Stimulated activated CD4-positive, alpha-beta T cell treated with anti-CD3 and anti-CD28 coated beads, Interleukin-2, amount 100 ng/mL, for 4 hours (primary cell): ENCODE data around the gene ANK2.

Experiments
- DNase-seq: peaks from one replicate; pipeline ENCODE4 v3.0.0-alpha.2; 2020; ENCODE audit warnings: low read depth

Gene ANK2

DNA sequence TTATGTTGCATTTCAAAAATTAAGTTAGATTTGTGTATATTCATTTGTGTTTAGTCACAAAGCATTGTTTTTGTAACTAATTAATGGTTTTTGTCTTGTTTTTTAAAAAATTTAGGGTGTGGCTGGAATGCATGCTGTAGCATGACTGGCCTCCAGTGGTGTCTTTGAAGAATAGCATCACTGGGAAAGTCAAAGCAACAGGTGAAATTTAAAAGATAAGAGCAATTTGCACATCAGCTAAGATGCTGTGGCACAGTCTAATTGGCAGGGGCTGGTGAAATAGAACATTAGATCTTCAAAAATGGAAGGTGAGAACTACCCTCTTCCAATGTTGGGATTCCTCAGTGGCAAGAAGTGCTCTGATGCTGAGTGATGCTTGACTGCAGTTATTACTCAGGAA is 45.3 kb downstream of the ANK2 start:
- DNase-seq = no peak

DNA sequence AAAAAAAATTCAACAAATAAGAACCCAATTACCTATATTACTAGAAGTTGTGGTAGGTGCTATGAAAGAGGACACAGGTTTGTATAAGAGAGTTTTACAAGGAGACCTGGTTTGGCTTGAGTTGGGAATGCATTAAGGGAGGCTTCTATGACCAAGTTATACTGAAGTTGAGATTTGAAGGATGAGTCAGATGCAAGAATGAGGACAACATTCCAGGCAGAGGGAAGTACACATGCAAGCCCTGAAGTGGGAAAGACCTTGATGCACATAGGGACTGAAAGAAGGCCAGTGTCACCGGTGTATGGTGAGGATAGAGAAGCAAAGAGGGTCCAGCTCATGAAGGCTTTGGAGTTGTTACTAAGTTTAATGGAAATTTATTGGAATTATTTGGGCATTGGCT is 52.2 kb downstream of the ANK2 start:
- no peak for DNase-seq

DNA sequence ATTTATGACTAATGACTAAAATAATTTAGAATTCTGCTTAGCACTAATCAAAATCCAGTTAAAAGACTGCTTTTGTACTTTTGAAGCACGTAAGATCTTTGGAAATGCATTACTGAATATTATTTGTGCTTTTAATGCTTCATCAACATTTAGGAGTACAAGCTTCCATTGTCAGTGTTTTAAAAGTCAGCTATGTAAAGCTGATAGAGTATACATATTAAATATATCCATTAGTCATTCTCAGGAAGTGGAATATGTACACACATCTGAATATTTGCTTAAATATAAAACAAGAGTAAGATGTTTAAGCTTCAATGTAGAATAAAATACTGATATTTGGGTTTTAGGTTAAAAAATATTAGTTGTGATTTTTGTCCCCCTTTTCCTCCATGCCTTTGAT is 54.1 kb downstream of the ANK2 start:
- no peak for DNase-seq

DNA sequence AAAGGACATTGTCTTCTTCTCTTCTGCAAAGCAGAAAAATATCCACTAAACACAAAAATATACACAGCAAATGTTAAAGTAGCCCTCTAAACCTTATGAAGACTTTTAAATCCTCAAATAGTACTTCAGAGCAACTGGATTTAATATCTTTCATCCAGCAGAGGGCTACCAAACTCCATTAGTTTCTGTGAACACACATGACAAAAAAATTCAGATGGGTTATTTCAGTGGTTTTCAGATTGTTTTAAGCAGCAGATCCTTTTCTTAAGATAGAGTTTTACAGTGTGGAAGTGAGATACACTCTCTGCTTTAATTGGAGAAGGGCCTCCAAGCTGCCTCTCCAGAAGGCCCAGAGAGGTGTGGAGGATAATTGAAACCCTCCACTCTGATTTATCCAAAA is 56.7 kb downstream of the ANK2 start:
- DNase-seq = no peak

DNA sequence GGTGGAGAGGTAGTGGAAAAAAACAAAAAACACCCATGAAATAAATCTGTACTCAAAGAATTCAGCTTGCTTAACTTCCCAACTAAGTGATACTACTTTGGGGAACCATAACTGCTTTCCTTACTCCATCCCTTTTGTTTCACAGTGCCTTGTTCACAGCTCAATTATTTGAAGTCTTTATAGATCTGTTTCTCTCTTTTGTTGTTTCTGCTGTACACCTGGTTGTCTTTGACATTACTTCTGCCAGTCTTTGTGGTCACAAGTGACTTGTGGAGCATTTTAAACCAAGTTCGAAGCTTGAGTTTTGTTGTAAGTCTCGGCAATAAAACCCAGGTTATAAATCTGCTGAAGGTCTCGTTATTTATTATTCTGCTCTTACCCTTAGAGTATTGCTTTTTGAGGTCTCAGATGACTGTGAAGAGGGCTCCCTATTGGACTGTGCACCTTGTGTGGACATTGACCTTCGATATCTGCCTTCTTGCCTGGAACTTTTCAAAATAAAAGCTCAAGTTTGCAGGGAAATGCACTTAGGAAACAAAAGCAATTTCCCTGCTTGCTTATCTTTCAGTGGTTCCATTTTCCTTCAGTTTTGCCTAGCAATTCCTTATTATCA is 59.8 kb downstream of the ANK2 start:
- no peak for DNase-seq

DNA sequence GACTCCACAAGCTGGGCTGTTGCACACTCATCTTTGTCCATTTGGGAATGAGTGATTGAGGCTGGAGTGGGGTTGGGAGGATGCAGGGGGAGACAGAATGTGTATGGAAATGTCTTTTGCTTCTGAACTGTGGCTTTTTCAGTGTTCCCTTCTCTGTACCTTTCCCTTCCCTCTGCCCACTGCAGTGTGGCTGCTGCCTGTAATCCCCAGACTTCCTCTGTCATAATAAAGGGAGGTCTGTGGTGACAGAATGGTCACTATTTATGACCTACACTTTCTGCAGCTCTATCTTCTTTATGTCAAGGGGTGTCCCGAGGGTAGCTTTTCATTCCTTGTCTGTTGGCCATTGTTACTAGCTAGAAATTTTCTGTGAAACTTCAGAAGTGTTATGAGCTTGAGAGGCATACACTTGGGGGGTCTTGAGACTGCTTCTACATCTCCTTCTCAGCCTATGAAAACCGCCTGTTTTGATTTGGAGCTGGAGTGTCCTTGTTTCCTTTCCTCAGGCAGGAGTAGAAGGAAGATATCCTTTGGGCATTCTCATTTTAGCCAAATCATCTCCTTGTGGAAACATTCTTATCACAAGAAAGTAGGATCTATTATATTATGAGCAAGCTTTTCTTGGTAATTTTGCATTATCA is 63.0 kb downstream of the ANK2 start:
- no peak for DNase-seq

DNA sequence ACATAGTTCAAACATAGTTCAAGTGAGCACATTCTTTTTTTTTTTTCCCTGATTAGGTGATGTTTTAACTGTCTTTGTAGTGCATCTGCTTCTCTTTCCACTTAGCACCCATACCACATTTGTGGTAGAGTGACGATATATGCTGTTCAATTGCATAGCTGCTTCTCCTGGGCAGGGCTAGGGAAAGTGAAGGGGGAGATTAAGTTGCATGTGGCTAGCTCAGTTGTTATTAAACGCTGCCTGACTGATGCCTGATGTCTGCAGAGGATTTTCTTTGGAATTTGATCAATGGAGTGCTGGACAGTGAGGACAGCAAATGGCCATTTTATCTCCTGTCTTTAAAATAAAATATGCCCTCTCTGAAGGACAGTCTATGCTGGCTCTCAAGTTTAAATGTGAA is 63.7 kb downstream of the ANK2 start:
- no peak for DNase-seq

DNA sequence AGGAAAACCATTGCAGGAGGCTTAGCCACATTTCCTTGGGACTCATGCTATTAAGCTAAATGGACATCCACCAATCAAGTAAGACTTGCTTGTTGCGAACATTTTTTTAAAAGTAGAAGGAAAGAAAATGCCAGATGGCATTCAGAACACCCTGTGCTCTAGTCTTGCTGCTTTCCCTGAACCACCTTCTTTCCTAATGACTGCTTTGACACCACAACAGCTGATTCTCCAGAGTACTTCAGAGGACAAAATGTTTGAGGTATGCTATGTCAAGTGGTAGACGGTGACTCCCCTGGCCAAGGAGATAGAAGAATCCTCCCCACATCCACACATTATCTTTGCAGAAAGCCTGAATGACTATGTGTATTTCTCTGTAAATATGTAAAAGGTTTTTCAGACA is 65.4 kb downstream of the ANK2 start:
- DNase-seq = no peak

DNA sequence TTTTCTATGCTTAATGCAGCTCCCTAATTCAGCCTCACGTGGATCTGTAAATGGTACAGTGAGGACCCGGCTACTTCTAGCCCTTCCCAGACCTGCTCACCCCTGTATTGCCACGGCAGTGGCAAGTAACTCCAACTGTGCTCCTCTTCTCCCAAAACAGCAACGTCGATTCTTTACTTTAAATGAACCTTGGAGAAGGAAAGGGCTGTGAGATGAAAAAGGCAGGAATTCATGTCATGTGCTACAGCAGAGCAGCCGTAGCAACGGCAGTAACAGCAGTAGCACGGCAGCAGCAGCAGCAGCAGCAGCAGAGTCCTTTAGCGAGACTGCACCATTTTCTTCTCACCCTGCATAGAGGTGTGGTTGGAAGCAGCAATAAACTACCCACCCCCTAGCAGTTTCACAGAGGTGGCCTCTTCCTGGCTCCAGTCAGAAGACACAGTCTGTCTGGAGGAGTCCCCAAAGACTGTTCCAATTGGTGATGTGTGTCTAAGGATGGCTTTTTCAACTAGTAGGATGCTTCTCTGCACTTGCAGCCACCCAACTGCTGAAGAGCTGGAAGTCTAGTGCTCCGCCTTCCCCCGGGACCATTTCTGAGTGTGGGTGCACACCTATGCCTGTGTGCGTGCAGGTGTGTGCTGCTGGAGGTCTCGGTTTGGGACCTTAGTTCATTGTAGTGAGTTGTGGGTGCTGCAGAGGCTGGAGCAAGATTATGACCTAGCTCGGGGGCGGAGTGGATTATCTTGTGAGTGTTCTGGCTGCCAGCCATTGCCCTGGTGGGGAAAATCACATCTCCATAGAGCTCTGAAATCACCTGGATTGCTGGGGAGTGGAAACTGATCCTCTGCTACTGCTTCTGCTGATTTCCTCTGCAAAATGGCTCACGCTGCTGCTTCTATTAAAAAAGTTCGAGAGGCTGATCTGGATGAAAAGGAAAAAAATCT is 67.2 kb downstream of the ANK2 start:
- no peak for DNase-seq

DNA sequence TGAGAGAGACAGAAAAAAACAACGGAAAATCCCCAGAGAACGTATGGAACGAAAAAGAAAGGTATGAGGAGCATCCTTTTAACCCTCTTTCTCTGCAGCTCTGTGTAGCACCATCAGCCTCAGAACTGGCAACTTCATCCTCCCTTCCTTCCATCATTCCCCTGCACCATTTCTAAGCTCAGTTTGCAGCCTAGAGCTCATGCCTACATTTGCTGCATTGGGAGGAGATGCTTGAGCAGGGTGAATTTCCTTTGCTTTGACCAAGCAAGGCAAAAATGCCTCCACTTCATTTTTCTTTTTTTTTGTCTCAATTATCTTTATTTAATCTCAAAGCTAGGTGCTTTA is 67.9 kb downstream of the ANK2 start:
- DNase-seq = no peak

DNA sequence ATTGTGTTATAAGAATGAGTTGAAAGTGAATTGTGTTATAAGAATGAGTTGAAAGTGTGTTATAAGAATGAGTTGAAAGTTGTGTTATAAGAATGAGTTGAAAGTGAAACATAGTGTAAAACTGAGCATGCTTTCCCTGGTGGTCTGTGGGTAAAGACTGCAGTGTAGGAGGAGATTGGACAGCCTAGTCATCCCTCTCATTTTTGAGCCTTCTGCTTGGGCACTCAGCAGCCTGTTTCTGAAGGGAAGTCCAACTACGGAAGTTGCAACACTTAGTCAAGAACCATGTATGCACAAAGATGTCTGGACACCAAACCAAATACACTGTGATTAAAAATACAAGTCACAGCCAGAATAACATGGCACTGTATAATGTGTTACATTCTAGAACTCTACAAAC is 72.6 kb downstream of the ANK2 start:
- DNase-seq = no peak

DNA sequence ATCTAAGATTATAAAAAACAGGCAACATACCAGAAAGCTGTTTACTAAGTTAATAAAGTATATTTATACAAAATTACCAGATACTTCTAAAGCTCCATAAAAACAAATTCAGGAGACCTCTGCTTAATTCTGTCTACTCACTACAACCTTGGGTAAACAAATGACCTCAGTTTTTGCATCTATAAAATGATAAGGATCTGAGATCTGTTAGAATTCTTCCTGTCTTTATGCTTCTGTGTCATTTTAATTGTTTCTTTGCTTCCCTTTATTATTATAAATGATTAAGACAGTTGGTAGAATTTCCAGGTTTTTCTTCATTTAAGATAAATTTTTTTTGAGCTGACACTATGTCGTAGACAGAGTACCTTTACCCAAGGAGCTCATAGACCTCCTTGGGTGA is 76.0 kb downstream of the ANK2 start:
- no peak for DNase-seq

DNA sequence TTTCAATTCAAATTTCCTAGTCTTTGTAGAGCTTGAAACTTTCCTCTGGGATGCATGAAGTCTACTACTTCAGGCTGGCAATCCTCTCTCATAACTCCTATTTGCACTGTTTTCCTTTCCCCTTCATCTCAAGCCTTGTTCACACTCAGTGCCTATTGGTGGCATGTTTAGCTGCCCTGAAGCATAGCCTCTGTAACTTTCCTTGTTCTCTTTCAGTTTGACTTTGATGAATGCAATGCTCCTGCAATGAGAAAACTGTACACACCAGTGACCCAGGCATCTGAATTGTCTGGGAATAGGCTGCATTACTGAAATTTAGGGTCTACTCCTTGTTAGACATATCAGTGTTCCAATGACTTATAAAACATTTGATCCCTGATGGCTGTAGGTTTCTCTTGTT is 81.7 kb downstream of the ANK2 start:
- DNase-seq = no peak

DNA sequence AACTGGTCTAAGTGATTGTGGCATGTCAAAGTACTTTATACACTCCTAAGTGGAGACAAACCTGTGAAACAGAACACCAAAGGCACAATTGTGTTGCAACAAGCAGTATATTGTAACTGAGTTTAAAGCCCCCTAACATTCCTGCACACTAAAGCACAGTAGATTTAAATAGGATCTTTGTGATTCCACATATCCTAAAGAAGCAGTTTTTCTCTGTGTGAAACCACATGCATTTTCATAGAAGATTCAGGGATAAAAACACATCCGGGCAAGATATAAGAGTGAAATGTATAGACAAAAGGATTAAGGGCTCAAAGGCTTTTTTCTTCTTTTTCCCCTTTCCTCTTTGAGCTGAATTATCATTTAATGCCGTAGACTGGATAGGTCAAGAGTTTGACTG is 82.2 kb downstream of the ANK2 start:
- DNase-seq = no peak

DNA sequence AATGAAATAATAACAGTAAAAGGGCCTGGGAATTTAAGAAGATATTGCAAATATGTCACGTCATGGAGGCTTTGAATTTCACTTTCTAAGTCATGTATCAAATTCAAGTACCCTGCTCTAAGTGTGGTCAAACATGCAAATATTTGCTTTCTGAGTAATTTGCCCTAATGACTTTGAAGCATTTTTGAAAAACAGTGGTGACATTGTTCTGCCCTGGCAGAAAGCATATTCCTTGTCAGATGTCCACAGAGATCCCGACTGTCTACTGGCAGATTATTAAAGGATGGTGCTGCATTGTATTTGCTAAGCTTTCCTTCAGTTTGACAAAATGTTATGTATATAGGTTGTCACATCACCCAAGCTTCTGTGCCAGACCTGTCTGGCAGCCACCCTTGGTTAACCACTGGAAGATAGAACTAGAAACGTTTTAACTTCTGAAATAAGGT is 92.5 kb downstream of the ANK2 start:
- DNase-seq = no peak

DNA sequence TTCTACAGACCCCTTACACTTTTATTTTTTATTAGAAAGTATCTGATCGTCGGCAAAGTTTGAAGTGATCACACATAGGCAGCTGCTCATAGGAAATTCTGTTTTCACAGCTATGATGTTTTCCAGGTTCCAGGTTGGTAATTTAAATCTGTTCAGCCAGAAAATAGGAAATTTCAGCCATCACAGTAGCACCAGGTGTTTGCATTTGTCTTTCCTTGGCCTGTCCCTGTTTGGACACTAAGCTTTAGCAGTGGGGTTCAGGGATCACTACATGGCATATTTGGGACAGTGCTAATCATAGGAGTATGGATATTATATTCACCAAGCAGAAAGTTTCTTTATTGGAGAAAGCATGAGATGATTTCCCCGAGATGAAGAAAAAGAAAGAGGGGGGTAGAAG is 92.9 kb downstream of the ANK2 start:
- DNase-seq = no peak

DNA sequence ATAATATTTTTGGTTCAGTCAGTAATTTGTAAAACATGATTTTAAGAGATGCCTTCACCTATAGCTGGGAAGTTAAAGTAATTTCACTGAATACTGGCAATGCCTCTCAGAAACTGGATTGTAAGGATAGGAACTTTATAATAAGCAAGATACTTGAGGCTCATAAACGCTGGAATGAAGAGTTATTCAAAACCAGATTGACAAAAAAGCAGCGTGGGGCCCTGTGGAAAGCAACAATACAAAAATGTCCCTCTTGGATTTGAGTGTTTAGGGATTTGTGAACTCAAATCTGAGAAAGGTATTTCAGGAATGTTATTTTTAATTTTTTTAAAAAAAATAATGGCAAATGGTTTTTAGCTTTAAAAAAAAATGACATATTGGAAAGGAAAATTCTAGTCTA is 94.6 kb downstream of the ANK2 start:
- no peak for DNase-seq

DNA sequence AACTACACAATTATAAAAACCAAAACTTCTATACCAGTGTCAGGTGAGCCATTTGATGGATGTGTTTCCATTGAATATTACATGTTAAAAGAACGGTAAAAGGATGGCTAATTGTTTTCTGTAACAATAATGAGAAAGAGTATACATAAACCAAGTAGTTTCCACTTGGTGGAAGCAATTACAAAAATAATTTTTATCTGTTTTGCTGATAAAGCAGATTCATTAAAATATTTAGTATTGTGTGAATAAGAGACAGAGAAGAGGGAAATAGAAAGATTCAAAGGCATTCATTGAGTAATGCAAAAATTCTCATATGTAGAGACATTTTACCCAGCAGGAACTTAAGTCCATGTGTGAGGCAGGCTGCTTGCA is 95.7 kb downstream of the ANK2 start:
- DNase-seq = no peak

DNA sequence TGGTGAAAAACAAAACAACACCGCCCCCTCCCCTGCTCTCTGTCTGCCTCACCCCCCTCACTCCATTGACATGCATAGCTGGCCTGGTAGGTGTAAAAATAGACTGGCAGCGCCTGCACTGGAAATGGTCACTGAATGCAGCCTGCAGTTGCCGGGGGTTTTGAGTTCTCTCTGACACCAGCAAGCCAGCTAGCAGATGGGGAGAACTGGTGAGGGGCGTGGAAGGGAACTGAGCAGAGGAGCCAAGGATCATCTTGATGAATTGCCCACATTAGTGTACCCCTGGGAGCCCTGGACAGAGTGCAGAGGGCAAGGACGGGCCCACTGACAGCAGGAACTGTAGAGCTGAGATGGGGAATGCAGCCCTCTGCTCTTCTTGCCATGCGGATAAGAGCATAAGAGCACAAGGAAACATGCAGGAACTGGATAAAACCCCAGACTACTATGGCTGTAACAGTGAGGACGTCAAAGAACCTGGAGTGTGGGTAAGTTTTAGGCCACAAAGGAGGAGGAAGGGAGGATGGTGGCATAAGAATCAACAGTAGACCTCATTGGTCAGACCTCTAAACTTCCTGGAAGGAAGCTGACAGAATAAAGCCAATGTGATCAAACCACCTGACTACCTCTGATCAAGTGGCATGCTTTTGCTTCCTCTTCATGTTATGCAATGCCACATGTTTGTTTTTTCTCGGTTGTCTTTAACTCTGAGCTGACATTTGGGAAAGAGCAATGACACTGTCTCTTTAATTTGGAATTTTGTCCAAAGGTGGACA is 96.3 kb downstream of the ANK2 start:
- no peak for DNase-seq

DNA sequence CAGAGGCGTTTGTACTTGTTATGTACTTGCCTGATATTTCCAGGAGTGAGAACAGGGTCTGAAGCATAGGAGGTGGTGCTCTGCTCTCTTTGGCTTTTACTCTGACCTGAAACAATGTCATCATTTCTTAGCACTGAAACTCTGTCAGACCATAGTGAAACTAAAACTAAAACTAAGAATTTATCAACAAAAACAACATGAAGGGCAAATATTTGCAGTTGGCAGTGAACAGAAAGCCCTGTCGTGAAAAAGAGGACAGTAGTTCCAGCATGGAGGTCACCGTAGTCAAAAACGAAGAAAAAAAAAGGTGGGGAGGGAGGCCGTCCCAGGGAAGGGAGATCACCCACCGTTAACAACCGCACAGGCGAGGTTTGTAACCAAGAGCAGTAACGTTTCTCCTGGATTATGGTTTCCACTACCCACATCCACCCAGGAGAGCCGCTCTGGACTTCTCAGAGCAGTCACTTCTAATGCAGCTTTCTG is 97.5 kb downstream of the ANK2 start:
- no peak for DNase-seq

DNA sequence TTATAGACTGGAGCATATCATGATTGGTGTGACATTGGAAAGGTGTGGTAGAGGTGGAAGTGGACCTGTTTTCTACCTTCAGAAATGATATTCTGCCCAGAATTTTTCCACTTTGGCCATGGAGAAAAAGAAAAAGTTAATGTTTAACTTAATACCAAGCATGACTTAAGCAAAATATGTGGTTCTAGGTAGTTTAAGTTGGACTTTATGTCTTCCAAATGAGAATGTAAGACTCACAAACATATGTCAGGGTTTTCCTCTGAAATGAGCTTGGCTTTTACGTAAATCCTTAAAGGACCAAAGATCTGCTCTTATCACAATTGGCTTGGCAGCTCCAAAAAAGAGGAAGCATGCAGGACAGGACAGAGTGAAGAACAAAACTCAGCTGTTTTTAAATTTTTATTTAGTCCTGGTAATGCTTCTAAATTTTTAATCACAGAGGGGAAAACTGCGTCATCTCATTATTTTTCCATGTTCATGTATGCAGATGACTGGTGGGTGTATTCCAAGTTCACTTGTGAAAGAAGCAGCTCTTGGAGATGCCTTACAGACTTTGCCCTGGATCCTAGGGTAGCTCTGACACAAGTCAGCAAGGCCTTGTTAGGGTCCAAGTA is 98.2 kb downstream of the ANK2 start:
- no peak for DNase-seq

DNA sequence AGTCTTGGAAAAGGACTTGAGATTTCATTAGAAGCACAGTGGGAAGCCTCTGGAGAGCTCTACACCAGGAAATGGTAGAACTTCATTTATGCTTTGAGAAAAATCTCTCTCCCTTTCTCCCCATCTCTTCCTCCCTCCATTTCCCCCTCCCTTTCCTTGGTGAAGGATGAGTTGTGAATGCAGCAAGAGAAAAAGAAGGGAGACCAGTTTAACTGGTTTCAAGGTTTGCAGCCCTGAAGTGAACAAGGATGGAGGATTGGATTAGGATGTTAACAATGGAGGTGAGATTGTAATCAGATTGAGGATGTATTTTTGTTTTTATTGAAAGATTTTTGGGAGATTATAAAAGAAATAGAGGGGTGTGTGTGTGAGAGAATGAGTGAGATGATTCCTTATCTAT is 99.5 kb downstream of the ANK2 start:
- no peak for DNase-seq
